ENCODE data around the gene TOP1.
"Not testable (repeated sequence)": the region's sequence is repeated elsewhere in the genome, so short reads cannot be mapped to it uniquely, and the experiment has no call there.

The TOP1 gene

DNA sequence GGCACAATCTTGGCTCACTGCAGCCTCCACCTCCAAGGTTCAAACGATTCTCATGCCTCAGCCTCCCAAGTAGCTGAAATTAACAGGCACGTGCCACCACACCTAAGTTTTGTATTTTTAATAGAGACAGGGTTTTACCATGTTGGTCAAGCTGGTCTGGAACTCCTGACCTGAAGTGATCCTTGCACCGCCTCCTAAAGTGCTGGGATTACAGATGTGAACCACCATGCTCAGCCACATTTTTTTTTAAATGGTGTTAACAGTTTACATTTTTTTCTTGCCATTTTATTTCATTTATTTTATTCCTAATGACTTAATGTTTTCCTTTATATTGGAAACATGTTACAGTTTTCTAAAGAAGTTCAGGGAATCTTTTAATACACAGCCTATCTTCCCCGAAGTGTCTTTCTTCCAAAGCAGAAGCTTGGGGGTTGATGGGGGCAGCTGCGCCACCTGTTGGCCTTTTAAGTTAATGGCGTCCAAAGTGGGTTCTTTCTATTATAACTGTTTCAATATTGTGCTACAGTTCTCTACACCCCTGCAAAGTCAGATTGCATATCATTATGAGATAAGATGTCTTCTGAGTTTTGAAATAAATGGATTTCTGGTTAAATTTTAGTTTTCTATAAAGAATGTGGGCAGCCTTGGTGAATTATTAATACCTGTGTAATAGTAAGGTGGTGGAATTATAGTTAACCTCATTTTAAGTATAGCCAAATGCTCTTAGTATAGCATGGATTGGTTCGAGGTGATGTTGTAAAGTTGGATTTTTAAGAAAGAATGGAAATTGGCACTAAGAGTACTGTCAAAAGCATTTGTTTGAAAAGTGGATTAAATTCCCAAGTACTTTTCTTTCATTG, 66.7 kb downstream of the TOP1 start:
- no peak for DNase-seq

DNA sequence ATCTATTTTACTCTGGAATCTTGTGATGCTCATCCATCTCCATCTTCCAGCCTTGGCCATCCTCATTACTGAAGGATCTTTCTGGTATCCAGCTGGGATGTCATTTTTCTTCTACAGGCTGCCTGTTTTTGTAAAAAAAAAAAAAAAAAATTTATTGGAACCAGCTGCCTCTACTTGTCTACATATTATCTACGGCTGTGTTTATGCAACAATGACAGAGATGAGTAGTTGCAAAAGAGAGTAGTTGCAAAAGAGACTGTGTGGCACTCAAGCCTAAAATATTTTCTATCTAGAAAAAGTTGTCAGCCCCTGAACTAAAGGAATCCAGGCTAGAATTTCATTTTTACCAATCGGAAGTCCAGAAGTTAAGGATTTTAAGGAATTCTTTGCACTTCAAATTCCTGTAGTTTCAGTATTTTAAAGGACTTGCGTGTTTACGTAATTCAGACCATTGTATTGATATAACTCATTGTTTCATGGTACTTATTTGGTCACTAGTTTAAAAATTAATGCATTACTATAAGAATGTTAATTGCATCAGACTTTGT, 70.2 kb downstream of the TOP1 start:
- no peak for DNase-seq

DNA sequence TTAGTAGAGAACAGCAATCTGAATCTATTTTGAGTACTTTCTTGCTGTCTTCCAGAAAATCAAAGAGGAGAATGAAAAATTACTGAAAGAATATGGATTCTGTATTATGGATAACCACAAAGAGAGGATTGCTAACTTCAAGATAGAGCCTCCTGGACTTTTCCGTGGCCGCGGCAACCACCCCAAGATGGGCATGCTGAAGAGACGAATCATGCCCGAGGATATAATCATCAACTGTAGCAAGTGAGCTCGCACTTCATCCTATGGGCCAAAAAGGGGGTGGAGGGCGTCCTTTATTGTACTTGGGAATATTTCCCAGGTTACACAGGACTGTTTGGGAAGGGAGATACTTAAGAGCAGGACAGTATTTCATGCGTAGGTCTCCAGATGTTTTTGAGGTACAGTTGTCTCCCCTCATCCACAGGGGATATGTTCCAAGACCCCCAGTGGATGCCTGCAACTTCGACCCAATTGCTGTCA, 71.4 kb downstream of the TOP1 start:
- no peak for DNase-seq

DNA sequence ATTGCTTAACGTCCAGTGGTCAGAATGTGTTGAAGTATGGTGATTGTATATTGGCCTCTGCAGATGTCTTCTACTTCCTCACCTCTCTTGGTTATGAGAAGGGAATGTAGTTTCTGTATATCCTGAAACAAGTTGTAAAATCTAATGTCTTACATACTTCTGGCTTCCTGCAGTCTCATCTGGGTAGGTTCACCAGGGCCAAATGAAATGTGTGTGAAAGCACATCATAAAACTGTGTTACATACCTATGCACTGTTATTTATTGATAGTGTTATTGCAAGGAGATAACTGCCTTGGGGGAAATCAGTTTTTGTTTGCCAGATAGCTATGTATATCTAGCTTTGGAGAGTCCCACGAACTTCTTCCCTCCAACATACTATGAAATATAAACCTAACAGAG, 73.0 kb downstream of the TOP1 start:
- no peak for DNase-seq

DNA sequence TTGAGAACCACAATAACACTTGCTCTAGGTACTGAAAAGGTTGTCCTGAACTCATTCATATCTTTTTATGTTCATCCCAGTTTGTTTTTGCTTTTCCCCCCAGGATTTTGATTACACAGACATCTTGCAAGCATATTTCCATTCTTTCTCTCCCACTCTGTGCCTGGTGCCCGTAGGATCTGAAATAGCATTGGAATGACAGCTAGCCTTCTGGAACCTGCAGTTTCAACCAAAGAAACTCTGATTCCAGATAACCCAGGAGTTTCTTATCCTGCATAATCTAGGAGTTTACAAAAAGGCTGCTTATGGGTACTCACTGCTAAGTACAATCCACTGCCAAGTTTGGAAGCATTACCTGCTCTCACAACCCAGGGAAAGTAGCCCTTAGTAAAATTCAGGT, 79.9 kb downstream of the TOP1 start:
- no peak for DNase-seq

DNA sequence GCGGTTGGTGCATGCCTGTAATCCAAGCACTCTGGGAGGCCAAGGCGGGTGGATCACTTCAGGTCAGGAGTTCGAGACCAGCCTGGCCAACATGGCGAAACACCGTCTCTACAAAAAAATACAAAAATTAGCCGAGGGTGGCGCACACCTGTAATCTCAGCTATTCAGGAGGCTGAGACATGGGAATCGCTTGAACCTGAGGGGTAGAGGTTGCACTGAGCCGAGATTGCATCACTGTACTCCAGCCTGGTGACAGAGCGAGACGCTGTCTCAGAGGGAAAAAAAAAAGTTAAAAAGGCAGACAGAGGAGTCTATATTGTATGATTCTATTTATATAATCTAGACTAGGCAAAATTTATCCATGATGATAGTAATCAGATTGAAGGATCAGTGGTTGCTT, 81.4 kb downstream of the TOP1 start:
- no peak for DNase-seq

DNA sequence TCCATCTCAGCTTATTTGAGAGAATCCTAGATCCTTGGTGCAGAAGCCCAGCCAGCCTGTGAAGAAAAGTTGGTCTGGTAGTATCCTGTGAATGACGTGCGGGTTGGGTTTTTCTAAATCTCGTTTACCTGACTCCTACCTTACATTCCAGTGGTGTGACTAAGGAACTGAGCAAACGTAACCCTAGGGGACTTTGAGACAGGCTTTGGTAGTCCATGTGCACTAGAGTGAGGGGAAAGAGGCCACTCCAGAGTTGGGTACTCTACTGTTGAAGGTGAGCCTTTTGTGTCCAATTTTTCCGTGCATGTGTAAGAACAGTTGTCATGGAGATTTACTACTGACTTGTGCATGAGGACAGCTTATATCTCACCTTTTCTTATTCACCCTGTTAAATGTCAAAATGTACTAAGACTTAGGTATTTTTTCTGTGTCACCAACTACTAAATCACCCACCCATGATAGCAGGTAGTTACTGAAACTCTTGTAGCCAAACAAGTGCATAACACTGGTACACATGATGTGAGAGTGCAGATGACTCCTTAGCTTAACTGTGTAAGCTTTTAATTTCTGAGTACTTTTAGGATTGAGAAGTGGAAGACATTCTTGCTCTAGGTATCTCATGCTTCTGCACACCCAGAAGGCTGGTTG, 82.4 kb downstream of the TOP1 start:
- no peak for DNase-seq

DNA sequence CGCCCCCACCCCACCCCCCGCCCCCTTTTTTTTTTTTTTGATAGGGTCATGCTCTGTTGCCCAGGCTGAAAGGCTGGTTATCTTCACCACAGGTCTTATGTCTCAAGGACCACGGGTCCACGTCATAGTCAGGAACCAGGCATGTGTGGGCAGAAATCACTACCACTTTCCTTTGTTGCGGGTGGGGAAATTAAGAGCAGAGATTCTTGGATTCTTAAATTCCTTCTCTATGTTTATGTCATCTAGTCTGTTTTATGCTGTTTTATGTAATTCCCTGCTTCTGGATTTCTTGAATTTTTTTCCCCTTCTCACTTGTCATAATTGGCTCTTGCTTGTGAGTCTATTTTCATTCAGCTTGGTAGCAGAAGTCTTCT, 82.9 kb downstream of the TOP1 start:
- DNase-seq = no peak

DNA sequence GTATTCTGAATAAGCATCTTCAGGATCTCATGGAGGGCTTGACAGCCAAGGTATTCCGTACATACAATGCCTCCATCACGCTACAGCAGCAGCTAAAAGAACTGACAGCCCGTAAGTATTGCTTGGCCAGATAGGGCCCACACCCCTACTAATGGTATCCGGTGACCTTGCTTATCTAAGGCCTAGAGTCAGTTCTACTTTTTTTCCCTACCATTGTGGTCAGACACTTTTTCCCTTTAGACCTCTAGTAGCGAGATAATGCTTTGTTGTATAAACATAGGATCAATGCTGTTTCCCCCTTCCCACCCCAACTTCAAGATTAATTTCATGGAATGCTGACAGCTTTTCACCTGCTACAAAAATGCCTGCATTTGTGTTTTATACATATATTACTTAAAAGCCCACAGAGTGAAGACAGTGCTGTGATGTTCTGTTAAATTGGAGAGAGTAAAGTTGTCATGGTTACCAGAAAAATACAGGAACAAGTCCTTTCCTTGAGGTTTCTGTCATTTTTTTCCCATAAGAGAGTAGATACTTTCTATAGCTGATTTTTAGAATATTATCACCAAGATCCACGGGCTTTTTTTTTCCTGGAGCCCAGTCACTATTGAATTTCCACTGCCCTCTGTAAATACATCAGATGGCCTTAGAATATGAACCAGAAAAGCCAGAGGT, 87.8 kb downstream of the TOP1 start:
- DNase-seq = no peak

DNA sequence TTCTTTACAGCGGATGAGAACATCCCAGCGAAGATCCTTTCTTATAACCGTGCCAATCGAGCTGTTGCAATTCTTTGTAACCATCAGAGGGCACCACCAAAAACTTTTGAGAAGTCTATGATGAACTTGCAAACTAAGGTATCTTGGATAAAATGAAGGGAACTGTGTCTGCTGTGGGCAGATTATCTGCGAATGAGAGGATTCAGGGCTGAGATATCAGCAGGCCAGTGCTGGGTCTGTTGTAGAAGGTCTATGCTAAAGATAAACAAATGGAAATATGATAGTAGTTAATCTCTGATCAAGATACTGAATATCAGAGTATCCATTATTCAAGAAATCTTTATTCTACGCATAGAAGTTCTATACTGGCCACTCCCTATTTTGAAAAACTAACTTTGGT, 89.5 kb downstream of the TOP1 start:
- not testable (repeated sequence) for DNase-seq

DNA sequence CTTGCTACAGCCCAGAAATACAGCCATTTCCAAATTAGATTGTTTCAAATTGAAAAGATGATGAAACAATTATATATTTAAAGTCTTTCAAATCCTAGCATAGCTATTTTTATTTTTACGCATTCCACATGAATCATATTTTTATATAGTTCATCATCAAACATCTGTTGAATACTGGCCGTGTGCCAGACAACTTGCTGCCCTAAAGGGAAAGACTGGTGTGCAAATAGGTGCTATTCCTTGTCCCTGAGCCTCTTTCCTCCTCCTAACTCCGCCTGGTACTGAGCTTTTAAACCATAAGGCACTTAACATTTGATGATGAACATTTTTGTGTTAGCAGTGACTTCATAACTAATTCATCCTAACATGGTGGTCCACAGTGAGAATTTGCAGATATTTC, 90.0 kb downstream of the TOP1 start:
- no peak for DNase-seq

DNA sequence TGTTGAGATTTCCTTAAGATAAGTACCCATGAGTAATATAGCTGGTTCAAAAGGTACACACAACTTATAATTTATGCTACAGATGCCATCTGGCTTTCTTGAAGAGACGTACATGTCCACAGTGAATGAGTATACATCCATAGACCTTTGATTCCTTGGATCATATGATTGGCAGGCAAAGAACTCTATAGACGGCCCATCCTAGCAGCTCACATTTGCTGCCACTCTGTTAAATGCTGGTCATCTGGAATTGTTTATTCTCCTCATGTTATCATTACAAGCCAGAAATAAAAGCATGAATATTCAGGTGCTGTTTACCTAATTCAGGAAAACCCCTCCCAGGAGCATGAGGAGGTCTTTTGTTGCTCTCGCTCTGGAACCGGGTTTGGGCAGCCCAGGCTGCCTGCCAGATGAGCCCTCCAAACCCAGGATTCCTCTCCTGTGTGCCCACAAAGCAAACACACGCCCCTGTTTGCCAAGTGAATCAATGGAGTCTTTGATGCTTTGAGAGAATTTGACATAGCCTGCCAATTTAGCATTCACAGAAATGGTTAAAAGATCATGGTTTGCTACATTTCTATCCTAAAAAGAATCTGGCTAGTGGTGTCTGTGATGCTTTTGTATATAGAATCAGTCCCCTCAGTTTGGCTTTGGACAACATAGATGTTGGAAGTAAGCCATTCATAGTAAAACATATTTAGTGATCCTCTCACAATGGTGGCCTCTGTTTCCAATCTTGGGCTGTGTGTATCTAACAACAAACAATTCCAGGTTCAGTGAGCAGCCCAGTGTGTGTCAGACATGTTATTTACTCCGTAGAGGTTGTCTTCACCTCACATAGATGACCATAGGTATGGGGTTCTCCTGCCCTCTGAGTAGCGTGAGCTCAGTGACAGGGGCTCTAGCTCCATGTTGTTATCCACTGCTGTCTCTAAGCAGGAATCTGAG, 91.3 kb downstream of the TOP1 start:
- no peak for DNase-seq

DNA sequence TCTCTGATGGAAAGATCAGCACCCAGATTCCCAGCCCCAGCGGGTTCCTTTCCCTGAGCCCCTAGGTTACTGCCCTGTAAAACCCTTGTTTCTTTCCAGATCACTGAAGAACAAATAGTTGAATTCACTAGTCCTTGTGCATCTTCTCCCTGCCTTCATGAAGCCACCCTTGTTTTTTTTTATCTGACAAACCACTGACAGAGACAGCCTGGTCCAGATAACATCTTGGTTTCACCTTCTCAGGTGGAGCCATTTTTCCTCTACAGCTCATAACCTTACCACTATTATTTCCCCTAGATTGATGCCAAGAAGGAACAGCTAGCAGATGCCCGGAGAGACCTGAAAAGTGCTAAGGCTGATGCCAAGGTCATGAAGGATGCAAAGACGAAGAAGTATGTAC, 92.8 kb downstream of the TOP1 start:
- DNase-seq = no peak

DNA sequence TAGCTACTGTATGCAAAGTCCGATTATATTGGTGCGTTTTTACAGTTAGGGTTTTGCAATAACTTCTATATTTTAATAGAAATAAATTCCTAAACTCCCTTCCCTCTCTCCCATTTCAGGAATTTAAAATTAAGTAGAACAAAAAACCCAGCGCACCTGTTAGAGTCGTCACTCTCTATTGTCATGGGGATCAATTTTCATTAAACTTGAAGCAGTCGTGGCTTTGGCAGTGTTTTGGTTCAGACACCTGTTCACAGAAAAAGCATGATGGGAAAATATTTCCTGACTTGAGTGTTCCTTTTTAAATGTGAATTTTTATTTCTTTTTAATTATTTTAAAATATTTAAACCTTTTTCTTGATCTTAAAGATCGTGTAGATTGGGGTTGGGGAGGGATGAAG, 95.0 kb downstream of the TOP1 start:
- DNase-seq = no peak

DNA sequence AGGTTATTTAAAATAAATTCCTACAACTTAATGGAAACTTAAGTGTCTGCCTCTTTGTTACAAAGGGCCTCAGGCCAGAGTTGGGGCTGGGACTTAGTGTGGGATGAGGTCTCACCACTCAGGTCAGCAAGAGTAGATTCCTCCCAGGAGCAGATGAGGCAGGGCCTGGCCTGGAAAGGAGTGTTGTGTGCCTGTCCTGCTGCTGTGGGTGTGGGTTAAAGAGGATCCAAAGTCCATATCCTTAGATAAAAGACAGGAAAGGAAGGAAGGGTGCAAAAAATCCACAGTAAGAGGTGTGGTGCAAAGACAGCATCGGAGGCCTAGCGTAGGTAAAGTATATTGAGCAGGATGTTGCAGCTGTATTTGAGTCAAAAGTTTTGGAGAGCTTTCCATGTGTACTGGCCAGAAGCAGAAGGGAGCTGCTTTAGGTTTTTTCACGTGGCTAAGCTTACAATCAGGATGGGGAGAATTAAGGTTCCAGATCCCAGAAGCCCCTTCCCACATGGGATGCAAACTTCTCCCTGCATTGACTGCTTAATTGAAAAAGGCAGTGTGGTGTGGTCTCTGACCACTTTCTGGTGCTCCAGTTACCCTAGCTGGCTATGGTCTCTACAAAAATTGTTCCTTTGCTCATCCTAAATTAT, 96.0 kb downstream of the TOP1 start:
- DNase-seq = no peak

DNA sequence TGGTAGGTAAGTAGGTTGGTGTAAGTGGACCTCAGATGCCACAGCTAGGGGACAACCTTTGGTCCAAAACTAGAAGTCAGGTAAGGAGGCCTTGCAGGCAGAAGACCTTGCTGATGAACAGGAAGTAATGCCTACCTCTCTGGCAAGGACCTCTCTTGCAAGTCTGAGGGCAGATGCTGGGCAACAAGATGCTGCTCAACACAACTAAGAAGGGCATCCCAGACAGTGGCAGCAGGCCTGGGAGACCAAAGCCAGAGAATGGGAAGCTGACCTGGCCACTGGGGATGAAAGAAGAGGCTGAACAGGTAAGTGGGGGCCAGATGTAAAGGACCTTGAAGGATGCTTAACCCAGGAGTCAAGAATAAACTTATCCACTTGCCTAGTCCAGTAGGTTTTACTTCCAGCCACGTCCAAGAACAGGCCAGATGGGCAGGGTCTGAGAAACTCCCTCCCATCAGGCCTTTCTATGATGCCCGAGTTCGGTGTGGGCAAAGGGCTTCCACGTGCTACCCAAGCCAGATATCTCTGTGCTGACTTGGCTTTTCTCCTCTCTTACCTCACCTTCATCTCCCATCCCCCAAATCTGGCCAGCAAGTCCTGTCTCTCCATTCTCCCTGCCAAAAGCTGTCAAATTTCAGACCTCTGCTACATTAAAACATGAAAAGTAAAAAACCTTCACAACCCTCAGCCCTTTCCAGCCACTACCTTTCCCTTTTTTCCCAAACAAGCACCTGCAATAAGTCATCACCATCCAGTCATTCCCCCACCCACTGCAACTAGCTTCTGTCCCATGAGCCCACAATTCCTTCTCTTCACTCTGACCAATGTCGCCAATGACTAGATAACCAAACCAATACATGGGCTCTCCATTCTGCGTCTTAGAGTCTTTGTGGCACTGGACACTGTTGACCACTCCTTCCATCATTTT, 97.2 kb downstream of the TOP1 start:
- no peak for DNase-seq

DNA sequence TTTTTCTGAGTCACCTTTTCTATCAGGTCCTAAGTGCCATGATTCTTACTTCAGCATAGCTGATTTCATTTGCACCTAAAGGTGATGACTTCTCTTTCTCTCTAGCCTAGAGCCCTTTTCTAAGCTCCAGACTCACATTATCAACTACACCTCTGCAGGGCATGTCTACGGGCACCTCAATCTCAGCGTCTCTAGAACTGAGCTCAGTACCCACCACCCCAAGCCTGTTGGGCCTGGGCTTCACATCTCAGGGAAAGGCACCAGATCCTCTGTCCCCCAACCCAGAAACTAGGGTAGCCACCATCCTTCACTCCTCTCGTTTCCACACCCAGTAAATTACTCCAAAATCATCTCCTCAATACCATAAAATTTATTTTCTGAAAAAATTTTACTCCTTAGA, 98.1 kb downstream of the TOP1 start:
- DNase-seq = no peak

DNA sequence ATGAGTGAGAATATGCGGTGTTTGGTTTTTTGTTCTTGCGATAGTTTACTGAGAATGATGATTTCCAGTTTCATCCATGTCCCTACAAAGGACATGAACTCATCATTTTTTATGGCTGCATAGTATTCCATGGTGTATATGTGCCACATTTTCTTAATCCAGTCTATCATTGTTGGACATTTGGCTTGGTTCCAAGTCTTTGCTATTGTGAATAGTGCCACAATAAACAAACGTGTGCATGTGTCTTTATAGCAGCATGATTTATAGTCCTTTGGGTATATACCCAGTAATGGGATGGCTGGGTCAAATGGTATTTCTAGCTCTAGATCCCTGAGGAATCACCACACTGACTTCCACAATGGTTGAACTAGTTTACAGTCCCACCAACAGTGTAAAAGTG, 99.7 kb downstream of the TOP1 start:
- not testable (repeated sequence) for DNase-seq

DNA sequence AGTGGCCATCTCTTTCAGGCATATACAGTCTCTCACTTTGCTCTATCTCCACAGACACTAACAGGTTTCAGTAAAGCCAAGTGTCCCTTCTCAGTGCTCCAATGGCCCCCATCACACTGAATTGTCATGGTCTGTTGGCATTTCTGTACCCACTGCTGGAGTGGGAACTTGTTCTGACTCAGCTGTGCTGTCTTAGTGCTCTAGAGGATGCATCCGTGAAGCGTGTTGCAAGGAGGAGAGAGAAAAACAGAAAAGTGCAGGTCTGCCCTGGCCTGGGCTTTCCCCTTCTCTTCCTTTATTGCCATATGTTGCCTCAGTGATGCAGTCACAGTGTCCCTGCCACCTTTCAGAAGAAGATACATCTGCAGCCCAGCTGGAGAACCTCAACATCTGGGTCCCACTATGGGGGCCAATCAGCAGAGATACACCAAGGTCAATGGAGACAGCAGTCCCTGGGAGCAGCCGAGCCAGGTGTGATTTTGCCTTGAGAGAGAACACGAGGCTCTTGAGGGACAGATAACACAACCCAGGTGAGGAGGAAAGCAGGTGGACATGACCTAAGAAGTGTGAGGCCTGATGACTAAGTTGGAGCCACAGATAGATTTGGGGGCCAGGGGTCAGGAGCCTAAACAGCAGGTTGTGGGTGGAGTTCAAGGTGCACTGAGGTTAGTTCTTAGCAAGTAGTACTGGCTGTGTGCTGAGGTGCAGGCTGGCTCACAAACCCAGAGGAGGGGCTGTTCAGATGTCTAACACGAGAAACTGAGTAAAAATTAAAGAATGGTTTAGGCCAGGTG, 103.2 kb downstream of the TOP1 start:
- DNase-seq = no peak

DNA sequence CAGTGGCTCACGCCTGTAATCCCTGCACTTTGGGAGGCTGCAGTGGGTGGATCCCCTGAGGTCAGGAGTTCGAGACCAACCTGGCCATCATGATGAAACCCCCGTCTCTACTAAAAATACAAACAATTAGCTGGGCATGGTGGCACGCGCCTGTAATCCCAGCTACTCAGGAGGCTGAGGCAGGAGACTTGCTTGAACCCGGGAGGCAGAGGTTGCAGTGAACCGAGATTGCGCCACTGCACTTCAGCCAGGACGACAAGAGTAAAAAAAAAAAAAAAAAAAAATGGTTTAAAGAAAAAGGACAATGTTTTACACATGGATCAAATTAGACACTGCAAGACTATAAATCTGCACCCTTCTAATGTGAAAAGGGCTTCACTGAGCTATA, 103.8 kb downstream of the TOP1 start:
- not testable (repeated sequence) for DNase-seq

Measured in NCI-H446 treated with DMSO at 0.1 percent for 48 hours (cell line).